Umbilical cord (tissue), 2 donors: ENCODE results near the gene CSTF3. TPM values are rescaled to one million over a fixed set of nuclear protein-coding genes. Genes with fewer than 3 reads are reported as not detected.
"Not testable (repeated sequence)": the region's sequence is repeated elsewhere in the genome, so short reads cannot be mapped to it uniquely, and the experiment has no call there.

Experiments used
- DNase-seq: peaks from one replicate; pipeline ENCODE4 v3.0.0-alpha.2; 2015; ENCODE audit warnings: low spot score
- total RNA-seq: library from RNA; depleted of rRNA; stranded (reverse); fragments of >200 nt; gene quantifications from one replicate; pipeline ENCODE4 v1.2.3, GENCODE V29; 2014; ENCODE audit warnings: low replicate concordance; ENCODE audit not compliant: insufficient read depth

CSTF3 gene
- 18.5 TPM for total RNA-seq

DNA sequence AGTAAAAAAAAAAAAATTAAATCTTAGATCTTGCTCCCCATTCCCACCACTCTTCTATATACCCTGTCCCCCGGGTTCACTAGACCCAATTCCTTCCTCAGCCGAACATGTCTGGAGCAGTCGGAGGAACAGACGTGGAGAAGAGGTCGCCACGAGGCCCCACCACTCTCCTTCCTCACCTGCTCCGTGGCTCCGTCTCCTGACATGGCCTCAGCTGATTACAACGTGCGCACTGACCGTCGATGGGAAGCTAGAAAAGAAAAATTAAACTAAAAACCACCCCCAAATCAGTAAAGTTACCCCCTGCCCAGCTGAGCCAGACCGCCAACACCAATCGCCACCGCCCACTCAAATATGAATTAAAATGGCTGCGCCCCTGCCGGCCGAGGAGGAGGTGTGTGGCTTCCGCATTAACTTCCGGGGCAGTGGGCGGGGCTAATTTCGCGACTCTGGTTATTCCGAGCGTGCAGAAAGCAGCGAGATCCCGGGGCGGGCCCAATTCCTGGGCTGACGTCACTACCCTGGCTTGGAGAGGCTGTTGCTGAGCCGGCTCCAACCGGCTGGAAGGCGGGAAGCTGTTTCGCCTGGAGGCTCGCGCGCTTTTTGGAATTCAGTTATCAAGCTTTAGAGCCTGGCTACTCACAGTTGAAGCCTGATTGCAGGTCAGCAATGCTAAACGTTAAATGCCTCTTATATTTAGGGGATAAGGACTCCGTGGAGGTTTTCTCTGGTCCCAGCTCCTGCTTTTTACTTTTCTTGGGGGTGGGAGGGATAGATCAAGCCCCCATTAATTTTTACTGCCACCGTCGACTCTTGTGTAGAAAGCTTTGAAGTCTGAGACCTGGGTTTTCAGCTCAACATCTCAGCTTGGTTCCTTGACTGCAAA lies at the start of gene CSTF3:
Gene CSTF3, minus strand, starts transcription at position 361 of the 886 bp plus-strand sequence. Its CDS starts 155 bp downstream, at position 206.
- peak; percentile 100 for DNase-seq

GRCh38 chr11:33208150-33208549 lies 46.9 kb upstream of the CSTF3 start:
- no peak for DNase-seq

- DNase-seq, result peak; percentile 46
These were observed 46.2 kb upstream of the CSTF3 start for GRCh38 chr11:33207408-33207985.

- DNase-seq, result no peak
These were observed 36.8 kb upstream of the CSTF3 start for GRCh38 chr11:33197915-33198727.

DNA sequence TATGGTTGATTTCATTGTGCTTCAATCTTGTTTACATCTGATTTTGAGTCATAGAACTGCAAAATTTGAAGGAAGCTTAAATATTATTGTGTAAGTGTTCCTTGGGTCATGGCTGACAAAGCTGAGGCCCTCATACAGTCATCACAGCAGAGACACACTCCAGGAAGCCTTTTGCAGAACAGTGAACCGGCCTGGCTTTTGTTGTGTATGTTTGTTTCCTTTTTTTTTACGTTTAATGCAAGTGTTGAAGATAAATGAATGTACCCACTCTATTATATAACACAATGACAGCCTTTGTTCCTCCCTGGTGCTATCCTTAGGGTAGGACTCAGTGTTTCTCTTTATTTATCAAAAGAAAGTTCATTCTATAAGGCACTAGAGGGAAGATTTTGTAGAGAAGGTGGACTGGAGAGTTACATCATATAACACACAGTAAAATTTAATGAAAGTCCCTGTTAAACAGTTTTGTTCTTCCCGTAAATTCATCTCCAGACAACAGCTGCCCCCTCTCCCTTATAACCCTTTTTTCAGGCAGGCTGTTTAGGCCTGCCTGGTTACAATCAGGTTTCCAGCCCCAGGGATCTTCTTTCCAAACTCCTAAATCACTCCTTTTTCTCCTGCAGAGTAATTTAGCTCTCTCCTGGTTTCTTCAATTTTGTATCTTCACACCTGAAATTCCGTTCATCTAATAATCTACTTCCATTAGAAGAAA lies 34.3 kb upstream of the CSTF3 start:
- DNase-seq, result no peak

GRCh38 chr11:33194455-33194854 lies 33.2 kb upstream of the CSTF3 start:
- DNase-seq, result no peak

- DNase-seq, result no peak
These were observed 30.2 kb upstream of the CSTF3 start for GRCh38 chr11:33191467-33191866.

DNA sequence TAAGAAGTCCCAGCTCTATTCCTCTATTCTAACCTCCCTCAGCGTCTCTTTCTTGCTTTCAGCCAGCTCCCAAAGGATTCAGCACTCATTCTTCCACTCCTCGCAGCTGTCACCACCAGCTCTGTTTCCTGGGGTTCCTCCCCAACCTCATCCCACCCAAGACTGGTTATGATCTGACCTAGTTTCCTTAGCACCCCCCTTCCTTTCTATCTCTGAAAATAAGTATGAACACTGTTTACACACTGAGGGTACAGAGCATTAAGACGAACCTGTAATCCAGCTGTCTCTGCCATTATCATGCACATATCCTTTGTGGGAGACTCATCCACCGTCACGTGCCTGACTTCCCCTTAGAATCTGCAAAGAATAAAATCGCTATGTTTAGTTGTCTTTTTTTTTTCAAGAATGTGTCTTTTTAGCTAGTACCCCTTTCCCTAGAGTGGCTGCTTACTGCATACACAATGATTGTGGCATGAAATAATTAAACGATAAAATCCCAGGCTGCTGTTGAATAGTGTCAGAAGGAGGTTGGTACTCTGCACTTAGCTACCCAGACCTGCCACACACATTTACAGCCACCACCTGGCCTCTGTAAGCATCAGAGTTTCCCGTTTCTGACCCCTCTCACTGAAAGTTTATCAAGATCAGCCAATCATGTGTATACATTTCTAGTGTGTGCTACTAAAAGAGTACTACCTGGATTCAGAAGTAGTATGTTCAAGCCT lies 26.9 kb upstream of the CSTF3 start:
- no peak for DNase-seq

DNA sequence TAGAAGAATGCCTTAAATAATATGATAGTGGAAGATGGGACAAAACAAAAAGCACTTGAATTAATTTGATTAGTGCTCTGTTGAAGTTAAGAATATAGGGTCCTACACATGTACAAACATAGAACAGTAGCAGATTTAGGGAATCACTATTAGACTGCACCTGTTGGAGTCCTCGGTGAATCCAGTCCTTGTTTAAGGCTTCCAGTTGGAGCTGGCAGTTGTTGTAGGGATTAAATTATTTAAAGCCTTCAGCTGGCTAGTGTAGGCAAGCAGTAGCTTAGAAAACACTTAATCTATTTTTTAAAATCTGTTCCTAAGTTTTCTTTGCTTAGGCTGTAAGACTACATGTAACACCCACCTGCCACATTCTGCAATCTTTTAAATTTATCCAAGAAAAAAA lies 24.5 kb upstream of the CSTF3 start:
- DNase-seq, result no peak

GRCh38 chr11:33182246-33182878 lies 21.1 kb upstream of the CSTF3 start:
- no peak for DNase-seq

DNA sequence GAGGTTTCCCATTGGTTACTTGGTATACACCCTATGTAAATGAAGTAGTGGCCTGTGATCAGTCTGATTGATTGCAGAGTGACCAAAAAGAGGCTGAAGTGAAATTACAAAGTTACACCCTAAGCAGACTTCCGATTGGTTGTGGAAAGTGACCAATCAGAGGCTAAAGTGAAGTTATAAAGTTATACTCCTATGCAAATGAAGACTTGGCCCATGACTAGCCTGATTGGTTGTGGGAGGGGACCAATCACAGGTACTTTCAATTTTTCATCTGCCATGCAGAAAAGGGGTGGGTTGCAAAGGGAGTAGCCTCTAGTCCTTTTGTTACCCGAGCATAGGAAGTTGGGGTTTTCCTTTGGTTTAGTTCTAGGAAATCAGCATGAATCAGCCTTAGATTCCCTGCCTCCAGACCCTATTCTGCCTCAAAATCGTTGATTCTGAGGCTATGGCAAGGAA lies 18.1 kb upstream of the CSTF3 start:
- no peak for DNase-seq

GRCh38 chr11:33178443-33179180 lies 17.3 kb upstream of the CSTF3 start:
- no peak for DNase-seq

GRCh38 chr11:33177676-33178336 lies 16.5 kb upstream of the CSTF3 start:
- no peak for DNase-seq

DNA sequence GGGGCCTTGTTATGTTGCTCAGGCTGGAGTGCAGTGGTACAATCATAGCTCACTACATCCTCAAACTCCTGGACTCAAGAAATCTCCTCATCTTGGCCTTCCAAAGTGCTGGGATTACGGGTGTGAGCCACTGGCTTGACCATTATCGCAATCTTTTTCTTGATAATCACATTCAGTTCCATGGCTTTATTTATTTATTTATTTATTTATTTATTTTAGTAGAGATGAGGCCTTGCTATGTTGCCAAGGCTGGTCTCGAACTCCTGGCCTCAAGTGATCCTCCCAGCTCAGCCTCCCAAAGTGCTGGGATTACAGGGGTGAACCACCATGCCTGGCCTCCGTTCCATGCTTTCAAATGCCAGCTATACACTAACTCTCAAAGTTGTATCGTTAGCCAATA lies 15.5 kb upstream of the CSTF3 start:
- not testable (repeated sequence) for DNase-seq

DNA sequence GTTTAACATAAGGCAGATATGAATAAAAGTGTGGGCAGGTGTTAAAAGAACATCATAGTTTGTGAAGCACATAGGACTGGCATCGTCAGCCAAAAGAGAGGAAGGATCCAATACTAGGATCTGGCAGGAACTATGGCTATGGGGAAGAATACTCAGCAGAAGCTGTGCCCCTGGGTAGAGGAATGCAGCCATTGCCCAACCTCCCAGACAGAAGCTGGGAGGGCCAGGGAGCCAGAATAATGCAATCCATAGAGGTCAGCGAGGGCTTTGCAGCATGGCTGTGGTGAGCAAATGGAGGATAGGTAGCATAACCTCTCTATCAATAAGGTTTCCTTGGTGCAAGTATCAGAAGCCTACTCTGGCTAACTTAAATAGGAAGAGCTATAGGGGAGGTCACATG lies 11.7 kb upstream of the CSTF3 start:
- no peak for DNase-seq

DNA sequence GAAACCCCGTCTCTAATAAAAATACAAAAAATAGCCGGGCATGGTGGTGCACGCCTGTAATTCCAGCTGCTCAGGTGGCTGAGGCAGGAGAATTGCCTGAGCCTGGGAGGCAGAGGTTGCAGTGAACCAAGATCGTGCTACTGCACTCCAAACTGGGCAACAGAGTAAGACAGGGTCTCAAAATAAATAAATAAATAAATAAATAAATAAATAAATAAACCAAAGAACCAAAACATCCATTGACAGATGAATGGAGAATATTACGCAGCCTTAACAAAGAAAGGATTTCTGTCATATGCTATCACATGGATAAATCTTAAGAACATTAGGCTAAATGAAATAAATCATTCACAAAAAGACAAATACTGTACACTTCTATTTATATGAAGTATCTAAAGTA lies 11.1 kb upstream of the CSTF3 start:
- no peak for DNase-seq

- DNase-seq, result no peak
These were observed 10.0 kb upstream of the CSTF3 start for GRCh38 chr11:33171251-33171650.

GRCh38 chr11:33168709-33169200 lies 7.5 kb upstream of the CSTF3 start:
- no peak for DNase-seq

- DNase-seq, result no peak
These were observed 1.6 kb upstream of the CSTF3 start for GRCh38 chr11:33162831-33163230.
